Measurements from ENCODE around the gene IL1RL2.

IL1RL2 gene

DNA sequence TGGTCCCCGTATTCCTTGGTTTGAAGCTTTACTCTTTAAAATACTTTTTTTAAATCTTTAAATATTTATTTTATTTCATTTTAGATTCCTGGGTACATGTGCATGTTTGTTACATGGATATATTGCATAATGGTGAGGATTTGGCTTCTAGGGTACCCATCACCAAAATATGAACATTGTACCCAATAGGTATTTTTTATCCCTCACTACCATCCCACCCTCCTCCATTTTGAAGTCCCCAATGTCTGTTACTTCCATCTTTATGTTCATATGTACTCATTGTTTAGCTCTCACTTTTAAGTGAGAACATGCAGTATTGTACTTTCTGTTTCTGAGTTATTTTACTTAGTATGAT is 65.0 kb downstream of the IL1RL2 start:
- Histone ChIP-seq H3K9ac (ENCODE audit: low read depth in 1 of 2, low read length in 2 of 2) (no peak overlapping the region), H3K4me3 (ENCODE audit: low read length in 2 of 2) (no peak overlapping the region), H3K36me3 (ENCODE audit: control insufficient read depth in 2 of 2, insufficient read depth in 2 of 2, low read length in 2 of 2) (no peaks in the 10 kb centered on the region), H3K27me3 (ENCODE audit: control insufficient read depth in 2 of 2, insufficient read depth in 2 of 2, low read length in 2 of 2) (peaks cover 2 to 4% of the 10 kb centered on the region in 2 donors), H3K9me3 (ENCODE audit: control insufficient read depth in 2 of 2, low read length in 2 of 2) (no peaks in the 10 kb centered on the region), H3K4me1 (ENCODE audit: control insufficient read depth in 2 of 2, insufficient read depth in 2 of 2, low read length in 2 of 2) (peaks cover 4 to 8% of the 10 kb centered on the region in 2 donors), H3K27ac (ENCODE audit: low read depth in 2 of 2, low read length in 2 of 2) (no peak overlapping the region)

DNA sequence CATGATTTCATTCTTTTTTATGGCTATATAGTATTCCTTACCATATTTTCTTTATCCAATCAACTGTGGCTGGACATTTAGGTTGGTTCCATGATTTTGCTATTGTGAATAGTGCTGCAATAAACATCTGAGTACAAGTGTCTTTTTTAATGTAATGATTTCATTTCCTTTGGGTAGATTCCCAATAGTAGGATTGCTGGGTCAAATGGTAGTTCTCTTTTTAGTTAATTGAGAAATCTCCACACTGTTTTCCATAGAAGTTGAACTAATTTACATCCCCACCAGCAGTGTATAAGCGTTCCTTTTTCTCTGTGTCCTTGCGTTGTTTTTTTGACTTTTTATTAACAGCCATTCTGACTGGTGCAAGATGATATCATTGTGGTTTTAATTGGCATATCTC is 65.4 kb downstream of the IL1RL2 start:
- no peak overlapping the region for H3K27ac ChIP-seq (ENCODE audit: low read depth in 2 of 2, low read length in 2 of 2)
- H3K27me3 ChIP-seq (ENCODE audit: control insufficient read depth in 2 of 2, insufficient read depth in 2 of 2, low read length in 2 of 2) = peaks cover 2 to 4% of the 10 kb centered on the region in 2 donors
- no peak overlapping the region for H3K4me3 ChIP-seq (ENCODE audit: low read length in 2 of 2)
- H3K9ac ChIP-seq (ENCODE audit: low read depth in 1 of 2, low read length in 2 of 2) = no peak overlapping the region
- H3K36me3 ChIP-seq (ENCODE audit: control insufficient read depth in 2 of 2, insufficient read depth in 2 of 2, low read length in 2 of 2) = no peaks in the 10 kb centered on the region
- no peaks in the 10 kb centered on the region for H3K9me3 ChIP-seq (ENCODE audit: control insufficient read depth in 2 of 2, low read length in 2 of 2)
- peaks cover 4 to 8% of the 10 kb centered on the region in 2 donors for H3K4me1 ChIP-seq (ENCODE audit: control insufficient read depth in 2 of 2, insufficient read depth in 2 of 2, low read length in 2 of 2)

DNA sequence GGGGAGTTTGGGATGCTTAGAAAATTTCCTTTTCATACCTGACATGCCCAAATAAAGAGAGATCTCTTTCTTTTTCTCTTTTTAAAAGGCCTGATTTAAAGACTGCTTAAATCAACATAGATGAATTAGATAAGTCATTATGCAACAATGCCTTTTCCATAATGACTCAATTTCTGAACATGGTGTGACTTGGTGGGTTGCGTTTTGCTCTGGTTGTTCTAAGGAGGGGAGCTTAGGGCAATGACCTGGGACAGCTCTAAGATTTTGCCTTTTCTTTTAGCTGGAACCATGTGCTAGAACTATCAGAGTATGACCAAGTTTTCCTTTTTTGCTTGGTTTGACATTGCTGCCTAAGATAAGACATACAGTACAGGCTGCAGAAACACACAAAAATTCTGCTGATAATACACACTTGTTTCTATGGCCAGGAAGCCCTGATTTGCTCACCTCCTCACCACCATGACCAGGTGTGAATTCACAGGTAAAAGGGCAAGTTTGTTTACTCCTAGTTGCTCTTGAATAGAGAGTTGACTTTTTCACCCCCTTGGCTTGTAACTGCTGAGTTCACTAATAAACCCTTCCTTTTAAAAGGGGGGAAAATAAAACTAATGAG is 66.4 kb downstream of the IL1RL2 start:
- Histone ChIP-seq H3K36me3 (ENCODE audit: control insufficient read depth in 2 of 2, insufficient read depth in 2 of 2, low read length in 2 of 2) (no peaks in the 10 kb centered on the region), H3K9me3 (ENCODE audit: control insufficient read depth in 2 of 2, low read length in 2 of 2) (no peaks in the 10 kb centered on the region), H3K27ac (ENCODE audit: low read depth in 2 of 2, low read length in 2 of 2) (no peak overlapping the region), H3K9ac (ENCODE audit: low read depth in 1 of 2, low read length in 2 of 2) (no peak overlapping the region), H3K4me3 (ENCODE audit: low read length in 2 of 2) (no peak overlapping the region), H3K27me3 (ENCODE audit: control insufficient read depth in 2 of 2, insufficient read depth in 2 of 2, low read length in 2 of 2) (peaks cover 2 to 4% of the 10 kb centered on the region in 2 donors), H3K4me1 (ENCODE audit: control insufficient read depth in 2 of 2, insufficient read depth in 2 of 2, low read length in 2 of 2) (peaks cover 4 to 8% of the 10 kb centered on the region in 2 donors)

DNA sequence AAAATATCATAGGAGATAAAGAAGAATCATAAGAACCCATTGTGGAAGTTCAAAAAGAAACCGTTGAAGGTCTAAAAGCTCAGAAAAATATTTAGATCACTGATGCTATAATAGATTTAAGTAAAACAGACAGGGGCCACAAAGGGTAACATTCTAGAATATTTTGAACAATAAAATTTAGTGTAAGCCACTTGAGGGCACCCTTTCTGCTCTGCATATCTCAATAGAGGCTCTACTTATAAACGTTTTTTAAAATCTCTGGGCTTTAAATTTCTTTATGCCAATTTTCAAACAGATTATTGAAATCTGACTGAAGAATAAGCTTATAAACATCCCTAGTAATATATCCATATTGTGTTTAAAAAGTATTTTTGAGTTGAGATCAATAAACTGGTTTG is 66.9 kb downstream of the IL1RL2 start:
- Histone ChIP-seq H3K4me1 (ENCODE audit: control insufficient read depth in 2 of 2, insufficient read depth in 2 of 2, low read length in 2 of 2) (peaks cover 4 to 8% of the 10 kb centered on the region in 2 donors), H3K9ac (ENCODE audit: low read depth in 1 of 2, low read length in 2 of 2) (no peak overlapping the region), H3K36me3 (ENCODE audit: control insufficient read depth in 2 of 2, insufficient read depth in 2 of 2, low read length in 2 of 2) (no peaks in the 10 kb centered on the region), H3K4me3 (ENCODE audit: low read length in 2 of 2) (no peak overlapping the region), H3K27ac (ENCODE audit: low read depth in 2 of 2, low read length in 2 of 2) (no peak overlapping the region), H3K27me3 (ENCODE audit: control insufficient read depth in 2 of 2, insufficient read depth in 2 of 2, low read length in 2 of 2) (peaks cover 2 to 4% of the 10 kb centered on the region in 2 donors), H3K9me3 (ENCODE audit: control insufficient read depth in 2 of 2, low read length in 2 of 2) (no peaks in the 10 kb centered on the region)

DNA sequence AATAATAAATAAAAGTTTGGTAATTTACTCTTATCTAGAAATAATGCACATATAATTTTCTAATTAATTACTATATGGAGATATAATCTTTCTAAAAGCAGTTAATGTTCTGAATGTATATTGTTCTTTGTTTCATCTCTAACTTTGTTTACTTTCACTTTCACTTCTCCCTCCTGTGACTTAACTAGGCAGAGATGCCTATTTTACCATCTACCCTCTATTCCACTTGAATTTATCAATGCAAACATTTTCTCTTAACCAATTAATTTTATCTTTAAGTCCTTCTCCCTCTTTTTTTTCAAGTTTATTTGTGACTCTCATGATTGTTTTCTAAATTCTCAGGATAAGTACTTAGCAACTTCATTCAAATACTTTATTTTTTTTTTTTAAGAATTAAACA is 69.5 kb downstream of the IL1RL2 start:
- H3K4me1 ChIP-seq (ENCODE audit: control insufficient read depth in 2 of 2, insufficient read depth in 2 of 2, low read length in 2 of 2) = peaks cover 1 to 3% of the 10 kb centered on the region in 2 donors
- H3K9me3 ChIP-seq (ENCODE audit: control insufficient read depth in 2 of 2, low read length in 2 of 2) = no peaks in the 10 kb centered on the region
- no peaks in the 10 kb centered on the region for H3K36me3 ChIP-seq (ENCODE audit: control insufficient read depth in 2 of 2, insufficient read depth in 2 of 2, low read length in 2 of 2)
- H3K4me3 ChIP-seq (ENCODE audit: low read length in 2 of 2) = no peak overlapping the region
- no peak overlapping the region for H3K9ac ChIP-seq (ENCODE audit: low read depth in 1 of 2, low read length in 2 of 2)
- no peak overlapping the region for H3K27ac ChIP-seq (ENCODE audit: low read depth in 2 of 2, low read length in 2 of 2)
- H3K27me3 ChIP-seq (ENCODE audit: control insufficient read depth in 2 of 2, insufficient read depth in 2 of 2, low read length in 2 of 2) = no peaks in the 10 kb centered on the region

DNA sequence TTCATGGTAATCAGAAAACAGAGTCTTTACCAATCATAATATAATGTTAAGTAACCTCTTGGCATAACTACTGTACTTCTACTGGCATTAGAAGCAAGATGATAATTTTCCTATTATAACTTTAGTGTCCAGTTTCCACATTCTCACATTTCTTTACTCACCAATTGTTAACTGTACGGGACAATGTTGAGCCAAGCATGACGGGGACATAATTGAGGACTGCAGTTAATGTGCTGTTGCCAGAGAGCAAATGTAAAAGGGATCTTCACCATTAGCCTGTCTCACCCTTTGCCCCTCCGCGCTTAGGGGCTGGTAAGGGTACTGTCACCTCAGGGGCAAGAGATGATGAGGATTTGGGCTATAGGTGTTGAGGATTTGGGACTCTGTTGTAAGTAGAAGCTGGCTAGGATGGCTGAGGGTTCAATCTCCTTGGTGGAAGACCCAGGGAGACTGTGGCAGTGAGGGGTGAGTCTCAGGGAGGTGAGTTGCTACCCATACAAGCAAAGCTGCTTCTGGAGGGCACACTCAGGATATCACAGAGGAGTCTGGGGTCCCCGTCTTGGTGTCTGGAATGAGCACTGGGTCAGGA is 70.1 kb downstream of the IL1RL2 start:
- no peaks in the 10 kb centered on the region for H3K36me3 ChIP-seq (ENCODE audit: control insufficient read depth in 2 of 2, insufficient read depth in 2 of 2, low read length in 2 of 2)
- H3K4me1 ChIP-seq (ENCODE audit: control insufficient read depth in 2 of 2, insufficient read depth in 2 of 2, low read length in 2 of 2) = no peaks in the 10 kb centered on the region
- H3K9me3 ChIP-seq (ENCODE audit: control insufficient read depth in 2 of 2, low read length in 2 of 2) = no peaks in the 10 kb centered on the region
- no peak overlapping the region for H3K27ac ChIP-seq (ENCODE audit: low read depth in 2 of 2, low read length in 2 of 2)
- no peaks in the 10 kb centered on the region for H3K27me3 ChIP-seq (ENCODE audit: control insufficient read depth in 2 of 2, insufficient read depth in 2 of 2, low read length in 2 of 2)
- H3K9ac ChIP-seq (ENCODE audit: low read depth in 1 of 2, low read length in 2 of 2) = no peak overlapping the region
- no peak overlapping the region for H3K4me3 ChIP-seq (ENCODE audit: low read length in 2 of 2)

DNA sequence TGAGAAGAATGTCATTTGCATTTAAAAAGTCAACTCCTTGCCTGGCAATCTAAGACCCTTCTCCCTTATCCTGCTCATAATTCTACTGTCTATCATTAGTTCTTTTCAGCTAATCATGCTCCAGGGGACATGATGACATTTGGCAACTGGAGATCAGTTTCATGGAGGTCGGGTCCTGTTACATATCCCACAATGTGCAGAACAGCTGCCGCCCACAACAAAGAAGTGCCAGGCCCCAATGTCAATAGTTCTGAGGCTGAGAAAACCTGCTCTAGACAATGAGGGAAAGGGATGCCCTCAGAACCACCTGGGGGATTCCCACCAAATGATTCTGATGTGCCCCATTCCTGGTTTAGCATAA is 71.2 kb downstream of the IL1RL2 start:
- Histone ChIP-seq H3K9ac (ENCODE audit: low read depth in 1 of 2, low read length in 2 of 2) (no peak overlapping the region), H3K27ac (ENCODE audit: low read depth in 2 of 2, low read length in 2 of 2) (no peak overlapping the region), H3K4me1 (ENCODE audit: control insufficient read depth in 2 of 2, insufficient read depth in 2 of 2, low read length in 2 of 2) (no peaks in the 10 kb centered on the region), H3K9me3 (ENCODE audit: control insufficient read depth in 2 of 2, low read length in 2 of 2) (no peaks in the 10 kb centered on the region), H3K36me3 (ENCODE audit: control insufficient read depth in 2 of 2, insufficient read depth in 2 of 2, low read length in 2 of 2) (no peaks in the 10 kb centered on the region), H3K27me3 (ENCODE audit: control insufficient read depth in 2 of 2, insufficient read depth in 2 of 2, low read length in 2 of 2) (peaks cover 0 to 2% of the 10 kb centered on the region in 2 donors), H3K4me3 (ENCODE audit: low read length in 2 of 2) (no peak overlapping the region)

DNA sequence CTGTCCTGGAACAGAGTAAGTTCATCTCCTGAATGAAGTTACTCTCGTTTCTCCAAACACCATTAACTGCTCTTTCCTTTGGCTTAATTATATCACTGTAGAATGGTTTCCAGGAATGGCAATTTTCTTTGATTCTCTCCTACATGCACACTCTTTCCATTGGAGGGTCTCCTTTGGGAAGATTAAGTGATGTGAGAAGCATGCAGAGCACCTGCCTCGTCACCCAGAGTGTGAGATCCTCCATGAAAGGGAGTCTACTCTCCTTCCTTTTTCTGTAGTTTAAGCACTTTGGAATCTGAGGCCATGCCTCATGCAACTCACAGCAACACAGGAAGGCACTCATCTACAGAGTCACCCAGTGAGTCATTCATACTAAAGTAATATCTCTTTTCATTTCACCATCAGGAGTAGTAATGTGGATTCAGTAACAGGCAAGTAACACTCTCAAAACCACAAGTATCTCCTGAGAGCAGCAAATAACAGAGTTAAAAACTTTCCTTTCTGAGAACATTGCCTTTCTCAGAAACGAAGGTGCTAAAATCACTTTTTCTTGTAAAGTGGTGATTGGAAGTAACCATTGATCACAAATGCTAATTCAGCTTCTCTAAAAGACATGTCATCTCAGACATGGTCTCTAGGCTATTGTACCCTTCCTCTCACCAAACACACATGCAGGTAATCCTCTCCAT is 71.7 kb downstream of the IL1RL2 start:
- Histone ChIP-seq H3K36me3 (ENCODE audit: control insufficient read depth in 2 of 2, insufficient read depth in 2 of 2, low read length in 2 of 2) (no peaks in the 10 kb centered on the region), H3K27me3 (ENCODE audit: control insufficient read depth in 2 of 2, insufficient read depth in 2 of 2, low read length in 2 of 2) (peaks cover 0 to 2% of the 10 kb centered on the region in 2 donors), H3K4me1 (ENCODE audit: control insufficient read depth in 2 of 2, insufficient read depth in 2 of 2, low read length in 2 of 2) (no peaks in the 10 kb centered on the region), H3K9ac (ENCODE audit: low read depth in 1 of 2, low read length in 2 of 2) (no peak overlapping the region), H3K4me3 (ENCODE audit: low read length in 2 of 2) (no peak overlapping the region), H3K27ac (ENCODE audit: low read depth in 2 of 2, low read length in 2 of 2) (no peak overlapping the region), H3K9me3 (ENCODE audit: control insufficient read depth in 2 of 2, low read length in 2 of 2) (no peaks in the 10 kb centered on the region)

DNA sequence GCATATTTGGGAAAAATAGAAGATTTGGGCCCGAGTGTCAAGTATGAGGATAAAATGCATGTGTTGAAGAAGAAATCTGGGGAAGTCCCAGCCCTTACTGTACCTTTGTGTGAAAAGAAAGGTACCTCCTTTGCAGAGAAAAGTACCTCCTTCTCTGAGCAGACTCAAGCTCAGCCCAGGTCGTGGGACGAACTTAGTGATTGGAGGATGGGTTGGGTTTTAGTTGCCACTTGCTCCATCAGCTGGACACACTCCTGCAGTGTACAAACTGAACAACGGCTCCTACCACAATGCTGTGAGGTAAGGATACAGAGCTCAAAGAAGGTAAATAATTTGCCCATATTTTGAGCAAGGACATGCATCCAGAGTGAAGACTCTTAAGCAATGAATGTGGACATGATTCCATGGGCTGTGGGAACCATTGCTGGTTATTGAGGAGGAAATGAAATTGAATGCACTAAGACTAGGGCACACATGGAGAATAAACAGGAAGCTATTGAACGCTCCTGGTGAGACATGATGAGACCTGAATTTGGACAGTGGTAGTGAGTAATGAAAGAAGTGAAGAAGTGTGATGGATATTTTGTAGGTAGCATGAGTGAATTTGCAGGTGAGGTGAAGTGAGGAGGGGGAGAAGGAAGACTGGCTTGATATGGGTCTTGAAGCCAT is 74.8 kb downstream of the IL1RL2 start:
- H3K36me3 ChIP-seq (ENCODE audit: control insufficient read depth in 2 of 2, insufficient read depth in 2 of 2, low read length in 2 of 2) = no peaks in the 10 kb centered on the region
- no peaks in the 10 kb centered on the region for H3K9me3 ChIP-seq (ENCODE audit: control insufficient read depth in 2 of 2, low read length in 2 of 2)
- no peak overlapping the region for H3K9ac ChIP-seq (ENCODE audit: low read depth in 1 of 2, low read length in 2 of 2)
- H3K27me3 ChIP-seq (ENCODE audit: control insufficient read depth in 2 of 2, insufficient read depth in 2 of 2, low read length in 2 of 2) = peaks cover 0 to 2% of the 10 kb centered on the region in 2 donors
- H3K4me3 ChIP-seq (ENCODE audit: low read length in 2 of 2) = no peak overlapping the region
- H3K4me1 ChIP-seq (ENCODE audit: control insufficient read depth in 2 of 2, insufficient read depth in 2 of 2, low read length in 2 of 2) = no peaks in the 10 kb centered on the region
- no peak overlapping the region for H3K27ac ChIP-seq (ENCODE audit: low read depth in 2 of 2, low read length in 2 of 2)
